Left ventricle myocardium superior (tissue), 1 donor: Measurements from ENCODE around the gene UGT2A1. TPM values are rescaled to one million over a fixed set of nuclear protein-coding genes. Genes with fewer than 3 reads are reported as not detected.
"Not testable (repeated sequence)": the region's sequence is repeated elsewhere in the genome, so short reads cannot be mapped to it uniquely, and the experiment has no call there.

Experiments used
- ATAC-seq: fragments of 200-7000 bp; cut with Tn5 transposase; one replicate; pipeline ENCODE4 v1.9.1; 2020; ENCODE audit warnings: mild to moderate bottlenecking, moderate library complexity
- DNase-seq: peaks from one replicate; pipeline ENCODE4 v3.0.0-alpha.2; 2020
- intact Hi-C: fragments of 100-400 bp; cut with micrococcal nuclease; formaldehyde crosslinking; loops from one replicate; pipeline ENCODE4 v1.11.0; 2022
- long read RNA-seq: library from polyadenylated mRNA; unstranded; transcript quantifications from one replicate; pipeline ENCODE4 v2.0.0, GENCODE V29; 2021
- total RNA-seq: library from RNA; stranded (reverse); fragmentation: NEBNext Ultra II Directional; extraction: Animal tissue kit (Norgen Biotek cat#: 25700); gene quantifications from one replicate; pipeline ENCODE4 v1.2.1, GENCODE V29; 2021
- donor health status: DM: no; HTN: yes; CAD: no; lungs with severe emphysema.

UGT2A1 gene
- not detected for total RNA-seq
- long read RNA-seq = 0 reads

DNA sequence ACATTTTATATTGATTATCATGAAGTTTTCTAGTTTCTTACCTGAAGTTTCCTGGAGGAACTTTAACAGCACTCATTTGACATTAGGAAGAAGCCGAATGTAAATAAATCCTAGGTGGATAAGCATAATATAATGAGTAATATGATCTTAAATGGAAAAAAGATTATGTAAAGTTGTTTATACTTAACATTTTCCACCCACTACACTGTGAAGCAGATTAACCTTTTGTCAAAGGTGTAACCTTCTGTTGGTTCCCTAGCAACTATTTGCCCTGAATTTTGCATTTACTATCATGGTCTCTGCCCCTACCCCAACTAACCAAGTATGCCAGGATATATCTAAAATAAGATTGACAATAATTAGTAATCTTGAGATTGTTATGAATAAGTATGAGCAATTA, at the start of gene UGT2A1:
Gene UGT2A1 (minus strand): TSS at position 101 of the 400 bp plus-strand sequence. CDS start 5,603 bp downstream, outside the sequence.
- DNase-seq (no peak), ATAC-seq (no peak)
- intact Hi-C loops = no loop called here

- DNase-seq = no peak
- intact Hi-C loops = no loop called here
- ATAC-seq = no peak
Measured at GRCh38 chr4:69702201-69702600, 49.2 kb upstream of the UGT2A1 start.

DNA sequence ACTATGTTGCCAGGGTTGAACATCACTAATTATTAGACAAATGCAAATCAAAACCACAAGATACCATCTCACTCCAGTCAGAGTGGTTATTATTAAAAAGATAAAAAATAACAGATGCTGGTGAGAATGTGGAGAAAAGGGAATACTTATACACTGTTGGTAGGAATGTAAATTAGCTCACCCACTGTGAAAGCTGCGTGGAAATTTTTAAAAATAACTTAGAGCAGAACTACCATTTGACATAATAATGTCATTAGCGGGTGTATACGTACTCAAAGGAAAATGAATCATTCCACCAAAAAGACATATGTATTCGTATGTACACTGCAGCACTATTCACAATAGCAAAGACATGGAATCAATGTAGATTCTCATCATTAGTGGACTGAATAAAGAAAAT, 48.6 kb upstream of the UGT2A1 start:
- no peak for ATAC-seq
- intact Hi-C loops = no loop called here
- DNase-seq = no peak

DNA sequence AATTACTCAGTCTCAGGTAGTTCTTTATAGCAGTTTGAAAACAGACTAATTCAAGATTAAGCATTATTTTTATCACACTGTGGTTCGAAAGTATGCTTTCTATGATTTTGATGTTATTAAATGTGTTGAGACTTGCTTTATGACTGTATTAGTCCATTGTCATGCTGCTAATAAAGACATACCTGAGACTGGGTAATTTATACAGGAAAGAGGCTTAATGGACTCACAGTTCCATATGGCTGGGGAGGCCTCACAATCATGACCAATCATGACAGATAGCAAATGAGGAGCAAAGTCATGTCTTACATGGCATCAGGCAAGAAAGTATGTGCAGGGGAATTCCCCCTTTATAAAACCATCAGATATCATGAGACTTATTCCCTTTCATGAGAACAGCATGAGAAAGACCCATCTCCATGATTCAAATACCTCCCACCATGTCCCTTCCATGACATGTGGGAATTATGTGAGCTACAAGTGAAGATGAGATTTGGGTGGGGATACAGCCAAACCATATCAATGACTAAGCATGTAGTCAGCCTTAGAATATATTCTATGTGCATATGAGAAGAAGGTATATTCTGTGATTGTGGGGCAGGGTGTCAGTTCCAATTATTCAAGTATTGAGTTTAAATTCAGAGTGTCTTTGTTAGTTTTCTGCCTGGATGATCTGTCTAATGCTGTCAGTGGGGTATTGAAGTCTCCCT, 44.6 kb upstream of the UGT2A1 start:
- intact Hi-C loops = no loop called here
- no peak for DNase-seq
- ATAC-seq = no peak

- ATAC-seq (no peak), DNase-seq (no peak)
- intact Hi-C loops = no loop called here
Measured at GRCh38 chr4:69689599-69689998, 36.6 kb upstream of the UGT2A1 start.

GRCh38 chr4:69684804-69685203, 31.8 kb upstream of the UGT2A1 start:
- no peak for ATAC-seq
- intact Hi-C loops = no loop called here
- DNase-seq = no peak

DNA sequence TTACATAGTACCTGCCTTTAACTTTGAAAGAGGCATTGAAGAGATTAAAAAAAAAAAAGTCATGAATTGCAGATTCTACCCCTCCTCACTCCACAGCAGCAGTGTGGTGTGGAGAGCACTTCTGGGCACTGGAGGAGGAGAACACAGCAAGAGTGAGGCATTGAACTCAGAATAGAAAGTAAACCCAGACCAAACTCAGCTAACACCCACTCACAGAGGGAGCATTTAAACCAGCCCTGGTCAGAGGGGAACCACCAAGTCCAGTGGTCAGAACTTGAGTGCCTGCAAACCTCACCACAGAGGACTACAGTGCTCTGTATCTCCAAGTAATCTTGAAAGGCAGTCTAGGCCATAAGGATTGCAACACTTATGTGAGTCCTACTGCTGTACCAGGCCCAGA, 15.6 kb upstream of the UGT2A1 start:
- ATAC-seq = no peak
- DNase-seq = no peak
- intact Hi-C loops = no loop called here

DNA sequence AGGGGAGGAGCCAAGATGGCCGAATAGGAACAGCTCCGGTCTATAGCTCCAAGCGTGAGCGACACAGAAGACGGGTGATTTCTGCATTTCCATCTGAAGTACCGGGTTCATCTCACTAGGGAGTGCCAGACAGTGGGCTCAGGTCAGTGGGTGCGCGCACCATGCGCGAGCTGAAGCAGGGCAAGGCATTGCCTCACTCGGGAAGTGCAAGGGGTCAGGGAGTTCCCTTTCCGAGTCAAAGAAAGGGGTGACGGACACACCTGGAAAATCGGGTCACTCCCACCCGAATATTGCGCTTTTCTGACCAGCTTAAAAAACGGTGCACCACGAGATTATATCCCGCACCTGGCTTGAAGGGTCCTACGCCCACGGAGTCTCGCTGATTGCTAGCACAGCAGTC, 11.0 kb upstream of the UGT2A1 start:
- ATAC-seq, DNase-seq, intact Hi-C loops: not testable (repeated sequence)

DNA sequence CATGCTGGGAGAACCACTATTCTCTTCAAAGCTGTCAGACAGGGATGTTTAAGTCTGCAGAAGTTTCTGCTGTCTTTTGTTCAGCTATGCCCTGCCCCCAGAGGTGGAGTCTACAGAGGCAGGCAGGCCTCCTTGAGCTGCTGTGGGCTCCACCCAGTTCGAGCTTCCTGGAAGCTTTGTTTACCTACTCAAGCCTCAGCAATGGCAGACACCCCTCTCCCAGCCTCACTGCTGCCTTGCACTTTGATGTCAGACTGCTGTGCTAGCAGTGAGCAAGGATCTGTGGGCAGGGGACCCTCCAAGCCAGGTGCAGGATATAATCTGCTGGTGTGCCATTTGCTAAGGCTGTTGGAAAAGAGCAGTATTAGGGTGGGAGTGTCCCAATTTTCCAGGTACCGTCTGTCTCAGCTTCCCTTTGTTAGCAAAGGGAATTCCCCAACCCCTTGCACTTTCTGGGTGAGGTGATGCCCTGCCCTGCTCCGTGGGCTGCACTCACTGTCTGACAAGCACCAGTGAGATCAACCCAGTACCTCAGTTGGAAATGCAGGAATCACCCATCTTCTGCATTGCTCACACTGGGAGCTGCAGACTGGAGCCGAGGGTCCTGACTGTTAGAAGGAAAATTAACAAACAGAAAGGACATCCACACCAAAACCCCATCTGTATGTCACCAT, 8.2 kb upstream of the UGT2A1 start:
- DNase-seq, intact Hi-C loops, ATAC-seq: not testable (repeated sequence)

DNA sequence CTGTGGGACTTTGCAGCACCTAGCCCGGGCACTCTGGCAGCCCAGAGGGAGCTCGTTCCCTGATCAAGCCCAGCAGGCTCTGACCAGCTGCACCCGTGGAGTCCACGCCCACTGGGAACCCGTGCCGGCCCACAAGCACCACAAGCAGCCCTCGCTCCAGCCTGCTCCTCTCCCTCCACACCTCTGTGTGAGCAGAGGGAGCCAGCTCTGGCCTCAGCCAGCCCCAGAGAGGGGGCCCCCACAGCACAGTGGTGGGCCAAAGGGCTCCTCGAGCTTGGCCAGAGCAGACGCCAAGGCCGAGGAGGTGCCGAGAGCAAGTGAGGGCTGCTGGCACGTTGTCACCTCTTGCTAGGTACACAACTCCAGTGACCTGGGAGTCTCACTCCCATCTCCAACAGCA, 5.1 kb upstream of the UGT2A1 start:
- ATAC-seq (no peak), DNase-seq (no peak)
- intact Hi-C loops = no loop called here

DNA sequence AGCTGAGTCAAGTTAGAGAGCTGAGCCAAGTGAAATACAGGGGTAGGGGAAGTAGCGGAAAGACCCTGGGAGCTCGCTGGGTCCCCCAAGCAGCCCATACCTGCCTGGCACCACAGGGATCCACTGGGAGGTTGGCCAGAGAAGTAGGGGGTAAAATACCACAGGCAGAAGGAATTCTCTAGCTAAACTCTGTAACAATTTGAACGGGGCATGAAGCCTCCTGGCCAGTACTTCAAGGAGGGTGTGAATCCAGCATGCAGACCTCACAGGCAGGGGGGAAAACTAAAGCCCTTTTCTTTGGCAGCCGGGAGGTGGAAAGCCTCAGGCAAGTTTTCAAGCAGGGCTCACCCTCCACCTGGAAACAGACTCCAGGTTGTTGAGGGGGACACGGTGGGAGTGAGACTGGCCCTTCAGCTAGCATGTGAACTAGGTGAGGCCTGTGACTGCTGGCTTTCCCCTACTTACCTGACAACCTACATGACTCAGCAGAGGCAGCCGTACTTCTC, 3.7 kb upstream of the UGT2A1 start:
- ATAC-seq = no peak
- intact Hi-C loops = no loop called here
- DNase-seq = no peak

DNA sequence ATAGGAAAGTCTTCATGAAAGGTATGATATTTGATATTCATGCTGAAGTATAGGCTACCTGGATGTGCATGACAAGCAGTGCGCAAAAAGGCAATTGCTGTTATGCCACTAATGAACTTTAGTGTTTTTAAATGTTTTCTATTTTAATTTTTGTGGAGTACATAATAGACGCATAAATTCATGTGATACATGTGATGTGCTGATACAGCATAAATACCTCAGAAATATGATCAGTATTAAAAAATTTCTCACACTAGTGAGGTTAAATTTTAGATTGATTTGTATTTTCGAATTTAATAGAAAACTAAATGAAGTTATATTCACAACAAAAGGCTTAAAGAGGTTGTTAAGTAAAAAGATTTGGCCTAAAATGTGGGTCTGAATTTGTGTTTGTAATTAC, 2.2 kb downstream of the UGT2A1 start:
- intact Hi-C loops = no loop called here
- DNase-seq = no peak
- no peak for ATAC-seq

DNA sequence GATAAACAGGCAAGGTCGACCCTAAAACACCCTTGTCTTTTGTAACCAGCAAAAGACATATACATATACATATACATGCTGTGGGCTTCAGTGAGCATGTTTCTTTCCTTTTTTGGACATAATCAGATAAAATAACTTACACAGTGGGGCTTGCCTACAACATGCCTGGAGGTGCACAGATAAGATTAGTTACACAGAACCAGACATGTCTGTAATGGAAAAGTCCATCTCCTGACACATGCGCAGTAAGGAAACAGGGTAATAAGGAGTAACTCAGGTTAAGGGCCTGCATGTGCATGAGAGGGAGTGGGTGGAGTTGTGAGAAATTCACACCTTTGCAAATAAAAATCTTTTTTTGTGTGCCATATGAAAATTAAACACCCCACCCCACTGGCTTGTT, 3.4 kb downstream of the UGT2A1 start:
- no peak for ATAC-seq
- DNase-seq = no peak
- intact Hi-C loops = no loop called here

- intact Hi-C loops = no loop called here
- DNase-seq (no peak), ATAC-seq (no peak)
Measured at GRCh38 chr4:69649207-69649606, 3.8 kb downstream of the UGT2A1 start.

DNA sequence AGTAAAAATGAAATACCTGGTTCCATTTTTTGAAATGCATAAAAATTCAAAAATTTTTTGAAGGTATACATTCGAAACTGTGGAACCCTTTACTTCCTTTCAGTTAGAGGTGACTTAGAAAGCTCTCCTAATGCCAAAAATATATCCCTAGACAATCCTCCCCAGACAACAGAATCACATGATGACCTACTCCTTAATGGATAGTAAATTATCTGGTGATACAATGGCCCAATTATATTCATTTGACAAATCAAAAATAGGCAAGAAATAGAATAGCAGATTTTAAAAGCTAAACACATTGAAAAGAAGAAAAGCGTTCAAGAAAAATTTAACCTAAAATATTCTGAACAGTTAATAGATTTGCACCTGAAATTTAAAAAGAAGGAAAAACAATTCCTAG, 10.1 kb downstream of the UGT2A1 start:
- DNase-seq (no peak), ATAC-seq (no peak)
- intact Hi-C loops = no loop called here

DNA sequence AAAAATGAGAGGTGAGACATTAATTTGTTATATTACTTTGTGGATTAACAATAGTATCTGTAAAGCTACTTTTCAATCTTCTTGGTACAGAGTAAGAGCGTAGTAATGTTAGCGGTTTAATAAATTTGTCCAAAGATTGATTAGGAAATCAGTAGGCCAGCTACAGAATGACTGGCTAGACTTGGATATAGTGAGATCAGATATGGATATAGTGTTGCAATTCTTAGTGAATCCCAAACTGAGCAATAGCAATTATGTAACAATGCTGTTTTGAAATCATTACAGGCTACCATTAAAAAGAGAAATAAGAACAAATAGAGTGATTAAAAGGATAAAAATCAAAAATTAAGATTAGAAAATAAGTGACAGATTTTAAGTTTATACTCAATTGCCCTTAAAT, 12.8 kb downstream of the UGT2A1 start:
- intact Hi-C loops = no loop called here
- no peak for DNase-seq
- no peak for ATAC-seq

- ATAC-seq (no peak), DNase-seq (no peak)
- intact Hi-C loops = no loop called here
Measured at GRCh38 chr4:69639542-69639941, 13.5 kb downstream of the UGT2A1 start, which contains the start of gene UGT2A2. TSS of gene UGT2A2 (minus strand) at chr4:69639642. CDS start at chr4:69639640, 2 bp downstream.

DNA sequence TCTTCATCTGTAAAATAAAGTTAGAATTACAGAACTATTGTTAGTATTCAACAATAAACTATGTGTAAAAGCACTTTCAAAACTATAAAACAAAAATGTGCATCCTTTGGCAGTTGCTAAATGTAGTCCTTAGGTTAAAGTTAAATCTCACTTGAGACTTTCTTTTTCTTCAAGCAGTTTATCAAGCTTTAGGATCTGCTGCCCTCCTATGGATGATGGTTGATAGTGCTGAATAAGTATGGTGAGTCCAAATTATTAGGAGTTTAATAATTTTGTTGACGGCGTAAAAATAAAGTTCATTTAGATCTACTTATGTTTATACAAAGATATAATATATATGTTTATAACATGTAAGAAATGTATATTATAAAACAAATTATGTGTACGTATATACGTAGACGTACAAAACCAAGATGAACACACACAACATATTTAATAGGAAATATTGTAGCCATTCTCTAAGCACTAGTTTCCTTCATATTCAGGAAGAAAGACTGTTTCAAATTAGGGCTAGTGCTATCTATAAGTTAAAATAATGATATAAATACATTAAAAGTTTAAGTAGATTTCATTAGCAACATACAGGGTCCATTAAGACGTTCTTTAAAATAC, 35.9 kb downstream of the UGT2A1 start:
- intact Hi-C loops = no loop called here

GRCh38 chr4:69610484-69610883, 42.6 kb downstream of the UGT2A1 start:
- intact Hi-C loops = no loop called here
- ATAC-seq (no peak), DNase-seq (no peak)

More for the DNA sequence above, 35.9 kb downstream of the UGT2A1 start:
- ATAC-seq (no peak), DNase-seq (no peak)

DNA sequence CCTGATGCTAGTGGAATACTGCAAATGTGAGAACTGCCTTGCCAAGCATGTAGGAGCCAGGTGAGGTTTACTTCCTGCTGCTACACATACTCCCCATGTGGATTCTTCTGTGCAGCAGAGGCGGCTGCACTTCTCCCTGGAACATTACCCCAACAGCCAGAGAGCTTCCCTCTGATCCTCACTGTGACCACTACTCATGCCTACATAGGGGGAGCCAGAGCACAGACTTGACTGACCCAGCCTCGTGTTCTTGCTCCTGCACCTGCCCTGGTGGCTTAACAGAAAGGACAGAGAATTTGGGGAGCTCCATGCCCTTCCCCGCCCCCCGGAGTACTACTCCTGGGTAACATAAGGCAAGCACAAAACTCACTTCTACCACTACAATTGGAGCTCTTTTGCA, 52.0 kb downstream of the UGT2A1 start:
- intact Hi-C loops = no loop called here

More for the DNA sequence above, 52.0 kb downstream of the UGT2A1 start:
- no peak for DNase-seq
- no peak for ATAC-seq
